Epithelial cell of proximal tubule (primary cell): ENCODE measurements around the gene TMEM163. TPM values are rescaled to one million over a fixed set of nuclear protein-coding genes. Genes with fewer than 3 reads are reported as not detected.
A peak's percentile ranks its signal among the peaks of the same experiment; 100 is the strongest.

Experiments
- DNase-seq: peaks from one replicate; pipeline ENCODE4 v3.0.0-alpha.2; 2011; ENCODE audit warnings: low read depth
- H3K4me3 ChIP-seq: 2 replicates; pipeline ENCODE4 v1.5.1; 2011; ENCODE audit warnings: low read depth, mild to moderate bottlenecking, low read length
- total RNA-seq: library from RNA; depleted of rRNA; stranded (reverse); fragments of >200 nt; gene quantifications from 2 replicates; pipeline ENCODE4 v1.2.3, GENCODE V29; 2015
- TF ChIP-seq, protein P1 (sequence below): conservative IDR thresholded peaks from 2 replicates; pipeline ENCODE4 v1.5.1; 2012; ENCODE audit warnings: low read depth, mild to moderate bottlenecking, low read length

TMEM163 gene
- total RNA-seq, 1 donor from 2014 or later: 0.40 TPM

DNA sequence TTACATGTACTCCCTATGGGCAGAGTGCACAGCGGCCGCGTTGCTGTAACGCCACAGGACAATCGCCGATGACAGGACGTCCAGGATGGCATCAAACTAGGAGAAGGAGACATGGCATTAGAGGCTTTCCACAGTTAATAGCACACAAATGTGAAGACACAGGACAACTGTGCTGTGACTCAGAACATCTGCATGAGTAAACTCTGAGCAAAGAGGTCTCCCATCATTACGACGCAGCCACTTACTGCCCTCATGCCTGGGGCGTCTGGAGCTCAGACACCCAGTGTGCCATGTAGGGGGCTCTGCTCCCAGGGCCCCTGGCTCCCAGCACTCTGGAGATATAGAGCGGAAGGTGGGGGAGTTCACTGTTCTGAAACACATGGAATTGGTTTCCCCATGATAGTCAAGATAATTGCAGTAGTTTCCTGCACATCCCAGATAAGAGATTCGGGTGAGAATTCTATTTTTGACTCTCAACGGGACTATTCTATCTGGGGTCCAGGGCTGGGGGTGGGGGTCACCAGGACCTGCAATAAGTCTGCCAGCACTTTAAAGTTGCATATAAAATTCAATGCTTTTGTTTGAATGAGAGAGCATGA, 168.1 kb downstream of the TMEM163 start:
- TF ChIP-seq, protein P1, sequence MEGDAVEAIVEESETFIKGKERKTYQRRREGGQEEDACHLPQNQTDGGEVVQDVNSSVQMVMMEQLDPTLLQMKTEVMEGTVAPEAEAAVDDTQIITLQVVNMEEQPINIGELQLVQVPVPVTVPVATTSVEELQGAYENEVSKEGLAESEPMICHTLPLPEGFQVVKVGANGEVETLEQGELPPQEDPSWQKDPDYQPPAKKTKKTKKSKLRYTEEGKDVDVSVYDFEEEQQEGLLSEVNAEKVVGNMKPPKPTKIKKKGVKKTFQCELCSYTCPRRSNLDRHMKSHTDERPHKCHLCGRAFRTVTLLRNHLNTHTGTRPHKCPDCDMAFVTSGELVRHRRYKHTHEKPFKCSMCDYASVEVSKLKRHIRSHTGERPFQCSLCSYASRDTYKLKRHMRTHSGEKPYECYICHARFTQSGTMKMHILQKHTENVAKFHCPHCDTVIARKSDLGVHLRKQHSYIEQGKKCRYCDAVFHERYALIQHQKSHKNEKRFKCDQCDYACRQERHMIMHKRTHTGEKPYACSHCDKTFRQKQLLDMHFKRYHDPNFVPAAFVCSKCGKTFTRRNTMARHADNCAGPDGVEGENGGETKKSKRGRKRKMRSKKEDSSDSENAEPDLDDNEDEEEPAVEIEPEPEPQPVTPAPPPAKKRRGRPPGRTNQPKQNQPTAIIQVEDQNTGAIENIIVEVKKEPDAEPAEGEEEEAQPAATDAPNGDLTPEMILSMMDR: no peak
- no peak overlapping the region for H3K4me3 ChIP-seq
- DNase-seq: no peak

DNA sequence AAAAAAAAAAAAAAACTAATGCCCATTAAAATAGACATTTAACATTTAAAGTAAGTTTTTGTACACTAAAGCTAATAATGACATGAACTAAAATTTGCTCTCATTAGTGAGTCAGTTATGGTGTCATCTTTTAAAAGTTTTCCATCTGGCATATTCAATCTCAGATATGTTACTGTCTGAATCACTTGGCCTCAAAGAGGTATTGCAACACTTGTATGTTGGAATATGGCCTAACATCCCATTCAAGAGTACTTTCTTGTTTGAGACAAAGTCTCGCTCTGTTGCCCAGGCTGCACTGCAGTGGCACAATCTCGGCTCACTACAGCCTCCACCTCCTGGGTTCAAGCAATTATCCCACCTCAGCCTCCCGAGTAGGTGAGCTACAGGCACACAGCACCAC, 169.7 kb downstream of the TMEM163 start:
- DNase-seq: peak; percentile 4
- TF ChIP-seq, protein P1: no peak
- no peak overlapping the region for H3K4me3 ChIP-seq

DNA sequence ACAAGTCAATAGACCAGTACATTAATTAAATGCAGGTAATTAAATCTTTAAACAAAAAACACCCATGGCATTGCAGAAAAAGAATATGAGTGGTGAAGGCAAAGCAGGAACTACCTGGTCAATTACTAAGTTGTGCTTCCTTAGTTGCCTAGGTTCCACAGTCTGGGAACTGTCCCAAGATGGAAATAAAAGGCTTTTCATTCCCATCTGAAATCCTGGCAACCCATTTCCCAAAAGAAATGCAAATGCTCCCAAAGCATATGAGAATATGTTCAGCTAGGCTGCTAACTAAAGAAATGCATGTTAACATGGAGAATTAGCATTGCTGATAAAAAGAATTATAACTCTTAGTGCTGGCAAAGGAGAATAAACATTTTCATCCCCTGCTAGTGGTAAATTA, 177.8 kb downstream of the TMEM163 start:
- H3K4me3 ChIP-seq: no peak overlapping the region
- no peak for DNase-seq
- TF ChIP-seq, protein P1: no peak

DNA sequence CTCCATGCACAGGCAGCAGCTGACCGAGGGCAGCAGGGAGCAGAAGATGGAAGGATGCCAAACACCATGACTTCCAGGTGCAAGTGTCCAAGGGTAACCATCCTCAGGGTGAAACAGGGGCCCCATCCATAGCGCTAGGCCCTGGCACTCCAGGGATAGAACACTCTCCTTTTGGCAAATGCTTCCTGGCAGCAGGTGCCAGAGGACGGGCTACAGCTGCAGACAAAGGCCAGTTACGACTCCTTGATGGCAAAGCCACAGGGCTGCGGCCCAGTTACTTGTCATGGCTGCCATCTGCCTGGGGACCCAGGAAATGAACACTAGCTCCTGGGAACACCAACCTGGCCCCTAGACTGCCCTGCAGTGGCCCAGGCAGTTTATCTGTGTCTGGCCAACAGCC, 178.8 kb downstream of the TMEM163 start:
- no peak overlapping the region for H3K4me3 ChIP-seq
- no peak for DNase-seq
- TF ChIP-seq, protein P1: no peak

DNA sequence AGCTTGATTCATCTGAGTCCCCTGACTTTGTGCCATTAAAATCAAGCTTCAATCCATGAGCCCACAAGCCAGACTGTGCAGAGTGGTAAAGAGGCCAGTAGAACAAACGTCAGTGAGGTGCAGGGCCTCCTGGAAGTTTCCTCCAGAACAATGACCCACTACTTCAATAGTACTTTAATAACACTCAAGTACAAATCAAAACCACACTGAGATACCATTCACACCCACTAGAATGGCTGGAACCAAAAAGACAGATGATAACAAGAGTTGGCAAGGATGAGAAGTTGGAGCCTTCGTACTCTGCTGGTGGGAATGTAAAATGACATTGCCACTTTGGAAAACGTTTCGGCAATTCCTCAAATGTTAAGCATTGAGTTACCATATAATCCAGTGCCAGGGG, 181.1 kb downstream of the TMEM163 start:
- TF ChIP-seq, protein P1: no peak
- DNase-seq: no peak
- no peak overlapping the region for H3K4me3 ChIP-seq

DNA sequence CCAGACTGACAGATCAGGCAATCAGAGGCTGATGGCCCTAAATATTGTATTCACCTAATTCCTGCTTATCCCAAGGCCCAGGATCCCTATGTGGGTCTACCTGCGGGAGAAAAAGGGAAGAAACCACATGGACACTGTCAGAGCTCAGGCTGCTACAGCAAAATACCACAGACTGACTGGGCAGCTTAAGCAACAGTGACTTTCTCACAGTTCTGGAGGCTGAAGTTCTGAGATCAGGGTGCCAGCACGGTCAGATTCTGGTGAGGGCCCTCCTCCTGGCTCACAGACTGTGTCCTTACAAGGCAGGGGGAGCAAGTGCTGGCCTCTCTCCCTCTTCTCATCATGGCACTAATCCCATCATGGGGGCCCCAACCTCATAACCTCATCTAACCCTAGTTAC, 181.7 kb downstream of the TMEM163 start:
- TF ChIP-seq, protein P1: no peak
- DNase-seq: no peak
- no peak overlapping the region for H3K4me3 ChIP-seq

DNA sequence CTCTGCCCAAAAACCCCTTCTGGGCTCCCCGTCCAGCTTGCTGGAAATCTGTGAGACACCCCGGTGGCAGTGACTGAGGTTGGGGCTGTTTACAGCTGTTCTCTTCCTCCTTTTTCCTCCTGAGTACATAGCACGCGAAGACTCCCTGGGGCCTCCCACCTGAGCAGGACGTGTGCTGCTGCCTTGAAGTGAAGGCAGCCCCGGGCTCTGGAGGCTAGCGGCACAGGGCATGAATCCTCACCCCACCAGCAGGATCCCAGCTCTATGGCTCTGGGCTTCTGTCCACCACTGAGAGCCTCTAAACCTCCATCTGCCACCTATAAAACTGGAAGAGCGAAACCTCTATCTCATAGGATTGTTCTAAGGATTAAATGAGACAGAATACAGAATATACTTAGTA, 182.5 kb downstream of the TMEM163 start:
- TF ChIP-seq, protein P1: no peak
- DNase-seq: no peak
- no peak overlapping the region for H3K4me3 ChIP-seq
